GM12872 (cell line): ENCODE data around the gene CAMTA1.
A peak's percentile ranks its signal among the peaks of the same experiment; 100 is the strongest.

Source experiments
- TF ChIP-seq, protein P1 (sequence below): IDR thresholded peaks from 3 replicates; pipeline ENCODE4 v1.5.1; 2011; ENCODE audit warnings: low read depth, mild to moderate bottlenecking, low read length, moderate library complexity; ENCODE audit not compliant: insufficient read depth

CAMTA1 gene

DNA sequence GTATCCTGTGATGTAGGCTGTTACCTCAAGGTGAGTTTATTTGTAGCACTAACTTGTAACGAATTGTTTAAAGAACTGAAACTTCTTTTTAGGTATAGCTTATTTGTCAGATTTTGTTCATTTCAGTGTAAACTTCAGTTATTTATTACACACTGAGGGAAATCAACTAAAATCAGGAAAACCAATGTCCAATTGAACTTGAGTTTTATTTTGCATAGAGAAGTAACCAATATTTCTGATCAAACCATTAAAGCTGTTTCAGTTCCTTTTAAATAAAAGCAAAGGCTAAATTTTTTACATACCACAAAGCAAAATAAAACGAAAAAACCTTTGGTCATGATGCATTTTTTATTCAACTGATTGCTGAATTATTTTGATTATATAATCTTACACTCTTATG lies 103.6 kb downstream of the CAMTA1 start:
- TF ChIP-seq, protein P1, sequence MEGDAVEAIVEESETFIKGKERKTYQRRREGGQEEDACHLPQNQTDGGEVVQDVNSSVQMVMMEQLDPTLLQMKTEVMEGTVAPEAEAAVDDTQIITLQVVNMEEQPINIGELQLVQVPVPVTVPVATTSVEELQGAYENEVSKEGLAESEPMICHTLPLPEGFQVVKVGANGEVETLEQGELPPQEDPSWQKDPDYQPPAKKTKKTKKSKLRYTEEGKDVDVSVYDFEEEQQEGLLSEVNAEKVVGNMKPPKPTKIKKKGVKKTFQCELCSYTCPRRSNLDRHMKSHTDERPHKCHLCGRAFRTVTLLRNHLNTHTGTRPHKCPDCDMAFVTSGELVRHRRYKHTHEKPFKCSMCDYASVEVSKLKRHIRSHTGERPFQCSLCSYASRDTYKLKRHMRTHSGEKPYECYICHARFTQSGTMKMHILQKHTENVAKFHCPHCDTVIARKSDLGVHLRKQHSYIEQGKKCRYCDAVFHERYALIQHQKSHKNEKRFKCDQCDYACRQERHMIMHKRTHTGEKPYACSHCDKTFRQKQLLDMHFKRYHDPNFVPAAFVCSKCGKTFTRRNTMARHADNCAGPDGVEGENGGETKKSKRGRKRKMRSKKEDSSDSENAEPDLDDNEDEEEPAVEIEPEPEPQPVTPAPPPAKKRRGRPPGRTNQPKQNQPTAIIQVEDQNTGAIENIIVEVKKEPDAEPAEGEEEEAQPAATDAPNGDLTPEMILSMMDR = no peak

DNA sequence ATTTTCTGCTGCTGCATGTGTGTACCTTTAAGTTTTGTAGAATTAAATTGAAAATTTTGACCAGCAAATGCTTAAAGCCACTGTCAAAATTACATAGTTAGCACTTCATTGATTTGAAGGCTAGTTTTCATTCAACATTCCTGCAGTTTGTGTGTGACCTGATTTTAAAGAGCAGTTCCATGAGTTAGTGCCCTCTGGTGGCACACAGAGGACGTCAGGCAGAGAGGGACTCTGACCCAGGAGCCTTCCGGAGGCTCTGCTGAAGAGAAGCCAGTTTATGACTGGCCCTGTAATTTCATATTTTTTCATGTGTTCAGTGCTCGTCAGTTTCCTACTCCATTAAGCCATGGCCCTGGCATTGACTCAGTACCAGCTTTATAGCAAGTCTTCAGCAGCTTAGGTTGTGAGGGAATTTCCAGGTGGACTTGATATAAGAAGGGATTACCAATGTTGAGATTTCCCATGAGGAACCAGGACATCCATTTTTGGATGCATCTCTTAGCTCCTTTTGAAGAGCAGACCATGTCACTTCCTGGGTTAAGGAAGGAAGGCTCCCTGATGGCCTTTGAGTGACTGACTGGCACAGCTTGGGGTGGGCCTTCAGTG lies 104.7 kb downstream of the CAMTA1 start:
- TF ChIP-seq, protein P1 = peak; percentile 81

DNA sequence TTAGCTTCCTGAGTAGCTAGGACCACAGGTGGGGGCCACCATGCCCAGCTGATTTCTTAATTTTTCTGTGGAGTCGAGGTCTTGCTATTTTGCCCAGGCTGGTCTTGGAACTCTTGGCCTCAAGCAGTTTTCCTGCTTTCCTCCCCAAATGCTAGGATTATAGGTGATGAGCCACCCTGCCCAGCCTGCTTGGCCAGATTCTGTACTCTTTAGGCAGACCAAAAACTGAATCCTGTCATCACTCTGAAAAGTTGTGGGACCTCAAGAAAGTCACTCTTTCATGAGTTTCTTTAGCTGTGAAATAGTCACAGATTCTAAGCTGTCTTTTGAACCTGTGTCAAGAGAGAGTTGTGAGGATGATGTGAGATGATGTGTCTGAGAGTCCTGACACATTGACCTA lies 105.4 kb downstream of the CAMTA1 start:
- TF ChIP-seq, protein P1 = no peak

DNA sequence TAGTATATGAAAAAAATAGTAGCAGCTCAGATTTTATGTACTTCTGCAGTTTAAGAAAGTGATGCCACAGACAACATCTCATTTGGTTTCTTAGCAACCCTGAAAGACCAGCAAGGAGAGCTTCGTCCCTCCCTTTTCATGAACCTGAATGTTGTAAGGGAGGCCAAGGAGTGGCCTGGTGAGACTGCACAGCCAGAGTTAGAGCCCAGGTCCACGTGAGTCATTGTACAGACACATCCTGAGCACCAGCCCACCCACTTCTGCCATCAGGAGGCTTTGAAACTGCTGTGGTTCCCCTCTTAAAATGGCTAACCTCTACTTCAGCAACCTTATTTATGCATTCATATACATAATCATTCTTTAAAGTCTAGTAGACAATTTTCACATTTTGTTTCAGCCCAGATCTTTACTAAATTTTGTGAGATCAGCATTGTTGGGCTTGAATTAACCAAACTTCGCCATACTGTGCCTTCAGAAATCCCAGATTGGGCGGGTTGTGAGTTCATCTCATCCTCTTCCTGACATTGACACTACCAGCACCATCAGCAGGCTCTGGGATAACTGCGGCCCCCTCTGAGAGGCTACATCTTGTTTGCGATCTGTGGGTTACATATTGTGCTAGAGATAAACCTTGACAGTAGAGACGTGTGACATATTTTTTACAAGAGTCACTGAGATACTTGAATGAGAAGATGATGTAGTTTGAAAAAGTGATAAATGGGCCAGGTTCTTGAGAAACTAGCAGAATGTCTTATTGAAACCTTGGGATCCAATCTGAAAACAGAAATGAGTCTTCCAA lies 106.7 kb downstream of the CAMTA1 start:
- TF ChIP-seq, protein P1 = no peak

DNA sequence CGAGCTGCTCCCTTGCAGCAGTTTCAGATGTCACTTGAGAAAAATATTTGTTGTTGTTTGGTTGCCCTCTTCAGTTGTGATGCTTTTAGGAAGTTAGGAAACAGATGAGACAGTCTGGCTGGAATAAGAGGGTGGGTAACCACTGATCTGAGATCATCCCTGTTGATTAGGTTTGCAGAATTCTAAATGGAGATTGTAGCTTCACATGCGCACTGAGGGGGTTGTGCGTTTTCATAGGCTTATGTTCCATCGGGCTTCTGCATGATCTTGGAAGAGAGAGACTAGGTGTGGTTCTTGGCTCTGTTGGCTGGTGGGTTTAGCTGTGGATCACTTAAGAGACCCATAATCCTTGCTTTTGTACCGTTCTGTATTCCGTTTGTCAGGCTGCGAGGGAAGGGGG lies 108.1 kb downstream of the CAMTA1 start:
- TF ChIP-seq, protein P1 = no peak

DNA sequence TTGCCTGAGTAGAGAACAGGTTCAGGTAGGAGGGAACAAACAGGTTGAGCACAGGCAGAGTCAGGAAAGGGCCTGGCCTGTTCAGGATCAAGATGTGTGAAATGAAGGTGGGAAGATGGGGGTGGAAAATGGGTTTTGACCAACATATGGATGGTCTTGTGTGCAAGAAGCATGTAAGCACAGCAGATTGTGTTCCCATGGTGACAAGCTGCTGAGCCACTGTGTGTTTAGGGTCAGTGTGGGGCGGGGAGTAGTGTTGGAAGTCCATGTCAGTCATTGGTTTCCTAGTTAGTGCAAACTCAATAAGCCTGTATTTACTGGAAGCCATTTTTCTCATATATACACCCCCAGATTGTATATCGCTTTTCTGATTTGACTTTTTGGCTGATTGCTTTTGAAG lies 111.9 kb downstream of the CAMTA1 start:
- TF ChIP-seq, protein P1 = no peak

DNA sequence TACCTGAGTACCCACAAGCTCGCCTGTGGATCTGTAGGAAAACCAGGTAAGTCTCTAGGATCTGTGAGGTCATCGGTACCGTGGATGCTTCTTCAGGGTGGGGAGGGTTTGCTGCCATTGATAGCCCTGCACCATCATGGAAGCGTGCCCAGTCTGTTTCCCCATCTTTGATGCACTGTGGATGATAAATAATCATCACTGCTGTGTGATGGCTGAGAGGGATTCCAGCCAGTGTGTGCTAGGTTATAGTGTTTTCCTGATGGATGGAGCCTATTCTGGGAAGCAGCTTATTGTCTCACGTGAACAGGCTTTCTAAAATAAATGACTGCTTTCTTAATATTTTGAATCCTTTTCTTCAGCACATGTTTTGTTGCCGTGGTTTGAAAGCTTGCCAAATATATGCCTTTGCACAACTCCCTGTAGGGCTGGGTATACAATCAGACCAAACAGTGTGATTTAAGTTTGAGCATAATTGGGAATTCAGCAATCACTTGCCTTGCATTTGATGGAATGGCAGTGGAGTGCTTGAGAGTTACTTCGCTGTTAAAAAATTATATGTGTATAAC lies 113.8 kb downstream of the CAMTA1 start:
- TF ChIP-seq, protein P1 = no peak
